Mesothelial cell of epicardium (in vitro differentiated cells): ENCODE measurements around the gene TYROBP. TPM values are rescaled to one million over a fixed set of nuclear protein-coding genes. Genes with fewer than 3 reads are reported as not detected.

Experiments
- DNase-seq, 2 experiments: peaks; one replicate each; pipeline ENCODE4 v3.0.0; 2021; ENCODE audit warnings: low spot score in 2 of 2; ENCODE audit not compliant: unreplicated experiment in 2 of 2
- H3K27ac Mint-ChIP-seq: 2 replicates; pipeline ENCODE4 v1.8.0; 2021; ENCODE audit warnings: mixed read lengths
- H3K27me3 Mint-ChIP-seq: 2 replicates; pipeline ENCODE4 v1.8.0; 2021; ENCODE audit warnings: low read depth, mixed read lengths
- H3K36me3 Mint-ChIP-seq: 2 replicates; pipeline ENCODE4 v1.8.0; 2021; ENCODE audit warnings: mixed read lengths
- H3K4me1 Mint-ChIP-seq: 2 replicates; pipeline ENCODE4 v1.8.0; 2021; ENCODE audit warnings: mixed read lengths
- H3K4me3 Mint-ChIP-seq: 2 replicates; pipeline ENCODE4 v1.8.0; 2021; ENCODE audit warnings: mild to moderate bottlenecking, moderate library complexity, mixed read lengths
- H3K9me3 Mint-ChIP-seq: 2 replicates; pipeline ENCODE4 v1.8.0; 2021; ENCODE audit warnings: mixed read lengths
- total RNA-seq: library from RNA; stranded (reverse); gene quantifications from 3 replicates; pipeline ENCODE4 v1.2.1, GENCODE V29; 2021
- TF ChIP-seq, protein P1 (sequence below): fragments of 200-600 bp; sonication (generic); IDR thresholded peaks from one replicate; pipeline ENCODE4 v1.5.0; 2021; ENCODE audit warnings: antibody characterized with exemption; ENCODE audit not compliant: unreplicated experiment

Gene TYROBP
- total RNA-seq, 1 donor from 2014 or later = not detected

DNA sequence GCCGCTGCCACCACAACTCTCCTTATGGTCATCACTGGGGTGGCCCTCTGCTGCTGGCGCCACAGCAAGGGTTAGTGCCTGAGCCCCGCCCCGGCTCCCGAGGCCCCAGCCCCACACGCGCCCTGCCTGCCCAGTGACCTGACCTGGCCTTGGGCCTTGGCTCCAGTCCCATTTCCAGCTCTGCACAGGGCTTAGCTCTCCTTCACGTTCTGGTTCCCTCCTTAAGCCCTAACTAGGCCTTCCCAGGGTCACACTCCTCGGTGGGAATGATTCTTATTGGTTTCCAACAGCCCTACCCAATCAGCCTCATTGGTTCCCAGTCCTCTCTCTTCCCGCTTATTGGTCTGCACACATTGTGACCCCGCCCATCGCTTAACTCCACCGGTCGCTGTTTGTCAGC is 45.6 kb downstream of the TYROBP start:
- Mint-ChIP-seq H3K4me3 (no peak overlapping the region), H3K27me3 (peaks cover 95% of the 10 kb centered on the region), H3K4me1 (peaks cover 7% of the 10 kb centered on the region), H3K36me3 (no peaks in the 10 kb centered on the region), H3K27ac (no peak overlapping the region), H3K9me3 (no peaks in the 10 kb centered on the region)
- TF ChIP-seq, protein P1, sequence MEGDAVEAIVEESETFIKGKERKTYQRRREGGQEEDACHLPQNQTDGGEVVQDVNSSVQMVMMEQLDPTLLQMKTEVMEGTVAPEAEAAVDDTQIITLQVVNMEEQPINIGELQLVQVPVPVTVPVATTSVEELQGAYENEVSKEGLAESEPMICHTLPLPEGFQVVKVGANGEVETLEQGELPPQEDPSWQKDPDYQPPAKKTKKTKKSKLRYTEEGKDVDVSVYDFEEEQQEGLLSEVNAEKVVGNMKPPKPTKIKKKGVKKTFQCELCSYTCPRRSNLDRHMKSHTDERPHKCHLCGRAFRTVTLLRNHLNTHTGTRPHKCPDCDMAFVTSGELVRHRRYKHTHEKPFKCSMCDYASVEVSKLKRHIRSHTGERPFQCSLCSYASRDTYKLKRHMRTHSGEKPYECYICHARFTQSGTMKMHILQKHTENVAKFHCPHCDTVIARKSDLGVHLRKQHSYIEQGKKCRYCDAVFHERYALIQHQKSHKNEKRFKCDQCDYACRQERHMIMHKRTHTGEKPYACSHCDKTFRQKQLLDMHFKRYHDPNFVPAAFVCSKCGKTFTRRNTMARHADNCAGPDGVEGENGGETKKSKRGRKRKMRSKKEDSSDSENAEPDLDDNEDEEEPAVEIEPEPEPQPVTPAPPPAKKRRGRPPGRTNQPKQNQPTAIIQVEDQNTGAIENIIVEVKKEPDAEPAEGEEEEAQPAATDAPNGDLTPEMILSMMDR = no peak
- no peak for DNase-seq

DNA sequence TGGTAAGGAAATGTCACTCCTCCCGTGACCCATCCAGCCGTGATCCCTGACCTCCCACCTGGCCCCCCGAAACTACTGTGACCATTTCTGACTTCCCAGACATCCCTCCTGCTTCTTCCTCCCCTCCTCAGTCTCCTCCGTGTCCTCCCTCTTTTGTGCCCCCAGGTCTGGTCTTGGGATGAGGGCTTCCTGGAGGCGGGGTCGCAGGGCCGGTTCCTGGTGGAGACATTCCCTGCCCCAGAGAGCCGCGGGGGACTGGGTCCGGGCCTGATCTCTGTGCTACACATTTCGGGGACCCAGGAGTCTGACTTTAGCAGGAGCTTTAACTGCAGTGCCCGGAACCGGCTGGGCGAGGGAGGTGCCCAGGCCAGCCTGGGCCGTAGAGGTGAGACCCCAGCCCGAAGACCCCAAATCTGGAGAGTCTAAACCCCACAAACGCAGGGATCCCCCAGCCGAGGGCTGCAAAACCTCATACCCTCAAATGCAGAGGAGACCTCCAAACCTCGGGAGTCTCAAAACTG is 46.4 kb downstream of the TYROBP start:
- Mint-ChIP-seq H3K4me3 (no peak overlapping the region), H3K27ac (no peak overlapping the region), H3K36me3 (no peaks in the 10 kb centered on the region), H3K4me1 (peaks cover 10% of the 10 kb centered on the region), H3K9me3 (no peaks in the 10 kb centered on the region), H3K27me3 (peaks cover 96% of the 10 kb centered on the region)
- no peak for DNase-seq
- TF ChIP-seq, protein P1 = no peak

DNA sequence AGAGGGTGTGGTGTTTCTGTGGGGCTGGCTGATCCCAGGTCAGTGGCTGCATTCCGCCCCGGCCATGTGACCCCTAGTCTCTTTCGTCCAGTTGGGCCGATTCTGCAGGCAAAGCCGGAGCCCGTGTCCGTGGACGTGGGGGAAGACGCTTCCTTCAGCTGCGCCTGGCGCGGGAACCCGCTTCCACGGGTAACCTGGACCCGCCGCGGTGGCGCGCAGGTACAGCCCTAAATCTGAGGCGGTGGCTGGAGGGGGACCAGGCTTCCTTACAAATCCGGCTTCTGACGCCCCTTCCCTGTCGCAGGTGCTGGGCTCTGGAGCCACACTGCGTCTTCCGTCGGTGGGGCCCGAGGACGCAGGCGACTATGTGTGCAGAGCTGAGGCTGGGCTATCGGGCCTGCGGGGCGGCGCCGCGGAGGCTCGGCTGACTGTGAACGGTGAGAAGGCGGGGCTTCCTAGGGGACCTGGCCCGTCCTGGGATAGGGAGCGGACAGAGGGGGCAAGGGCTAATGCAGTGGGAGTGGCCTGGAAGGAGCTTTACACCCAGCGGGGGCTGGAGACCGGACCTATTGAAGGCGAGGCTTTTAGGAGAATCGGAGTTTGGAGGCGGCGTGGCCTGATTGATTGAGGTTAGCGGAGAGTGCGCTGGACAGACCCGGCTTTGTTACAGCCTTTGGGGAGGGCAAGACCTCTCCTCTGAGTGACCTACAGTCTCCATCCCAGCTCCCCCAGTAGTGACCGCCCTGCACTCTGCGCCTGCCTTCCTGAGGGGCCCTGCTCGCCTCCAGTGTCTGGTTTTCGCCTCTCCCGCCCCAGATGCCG is 47.1 kb downstream of the TYROBP start:
- Mint-ChIP-seq H3K27me3 (peaks cover 90% of the 10 kb centered on the region), H3K9me3 (no peaks in the 10 kb centered on the region), H3K27ac (no peak overlapping the region), H3K4me1 (peaks cover 10% of the 10 kb centered on the region), H3K4me3 (peak overlapping the region; percentile 27), H3K36me3 (no peaks in the 10 kb centered on the region)
- no peak for DNase-seq
- TF ChIP-seq, protein P1 = no peak

DNA sequence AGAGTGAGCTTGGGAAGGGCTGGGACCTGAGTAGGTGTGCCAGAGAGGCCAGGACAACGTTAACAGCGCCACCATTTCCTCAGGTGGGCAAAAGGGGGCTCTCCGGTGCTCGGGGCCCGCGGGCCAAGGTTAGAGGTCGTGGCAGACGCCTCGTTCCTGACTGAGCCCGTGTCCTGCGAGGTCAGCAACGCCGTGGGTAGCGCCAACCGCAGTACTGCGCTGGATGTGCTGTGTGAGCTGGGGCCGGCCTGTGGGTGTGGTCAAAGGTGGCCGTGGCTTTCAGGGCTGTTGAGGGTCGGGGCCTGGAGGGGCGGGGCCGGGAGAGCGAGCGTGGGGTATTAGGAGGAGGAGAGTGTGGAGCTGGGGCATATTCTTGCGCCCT is 47.7 kb downstream of the TYROBP start:
- H3K36me3 Mint-ChIP-seq = no peaks in the 10 kb centered on the region
- peaks cover 89% of the 10 kb centered on the region for H3K27me3 Mint-ChIP-seq
- H3K4me1 Mint-ChIP-seq = peaks cover 13% of the 10 kb centered on the region
- no peak for DNase-seq
- H3K9me3 Mint-ChIP-seq = no peaks in the 10 kb centered on the region
- no peak overlapping the region for H3K4me3 Mint-ChIP-seq
- TF ChIP-seq, protein P1 = no peak
- H3K27ac Mint-ChIP-seq = no peak overlapping the region

DNA sequence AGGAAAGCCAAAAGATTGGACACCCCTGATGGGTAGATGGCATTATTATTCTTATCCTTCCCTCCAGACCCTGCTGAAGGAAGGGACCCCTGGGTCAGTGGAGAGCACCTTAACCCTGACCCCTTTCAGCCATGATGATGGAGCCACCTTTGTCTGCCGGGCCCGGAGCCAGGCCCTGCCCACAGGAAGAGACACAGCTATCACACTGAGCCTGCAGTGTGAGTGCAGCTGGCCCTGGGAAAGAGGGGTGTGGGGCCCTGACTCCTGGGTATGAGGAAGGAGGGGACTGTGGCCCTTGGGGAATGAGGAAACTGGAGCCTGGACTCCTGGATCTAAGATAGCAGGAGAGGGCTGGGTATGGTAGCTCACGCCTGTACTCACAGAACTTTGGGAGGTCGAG is 48.7 kb downstream of the TYROBP start:
- no peak for DNase-seq
- peaks cover 89% of the 10 kb centered on the region for H3K27me3 Mint-ChIP-seq
- H3K4me3 Mint-ChIP-seq = no peak overlapping the region
- H3K9me3 Mint-ChIP-seq = no peaks in the 10 kb centered on the region
- peaks cover 21% of the 10 kb centered on the region for H3K4me1 Mint-ChIP-seq
- H3K27ac Mint-ChIP-seq = no peak overlapping the region
- TF ChIP-seq, protein P1 = no peak
- no peaks in the 10 kb centered on the region for H3K36me3 Mint-ChIP-seq
